Measurements from ENCODE around the gene BZW2. TPM values are rescaled to one million over a fixed set of nuclear protein-coding genes. Genes with fewer than 3 reads are reported as not detected.
"Not testable (repeated sequence)": the region's sequence is repeated elsewhere in the genome, so short reads cannot be mapped to it uniquely, and the experiment has no call there.

Gene BZW2
- total RNA-seq, 1 donor from 2014 or later: 67.7 TPM

- no peak for DNase-seq
Observed at GRCh38 chr7:16675277-16675676, 29.3 kb downstream of the BZW2 start.

DNA sequence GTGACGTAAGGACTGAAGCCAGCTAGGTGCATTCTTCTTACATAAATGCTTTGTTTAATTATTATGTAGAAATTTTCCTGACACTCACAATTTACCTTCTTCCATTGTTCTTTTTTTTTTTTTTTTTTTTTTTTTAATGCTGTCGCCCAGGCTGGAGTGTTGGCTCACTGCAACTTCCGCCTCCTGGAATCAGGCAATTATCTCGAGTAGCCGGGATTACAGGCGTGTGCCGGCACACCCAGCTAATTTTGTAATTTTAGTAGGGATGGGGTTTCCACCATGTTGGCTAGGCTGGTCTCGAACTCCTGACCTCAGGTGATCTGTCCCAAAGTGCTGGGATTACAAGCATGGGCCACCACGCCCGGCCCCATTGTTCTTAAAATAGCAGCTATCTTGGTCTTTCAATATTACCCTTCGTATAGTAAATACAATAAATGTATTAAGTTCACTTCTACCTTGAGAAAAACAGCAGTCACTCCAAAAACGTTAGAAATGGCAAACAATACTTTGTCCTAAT, 32.1 kb downstream of the BZW2 start:
- no peak for DNase-seq

DNA sequence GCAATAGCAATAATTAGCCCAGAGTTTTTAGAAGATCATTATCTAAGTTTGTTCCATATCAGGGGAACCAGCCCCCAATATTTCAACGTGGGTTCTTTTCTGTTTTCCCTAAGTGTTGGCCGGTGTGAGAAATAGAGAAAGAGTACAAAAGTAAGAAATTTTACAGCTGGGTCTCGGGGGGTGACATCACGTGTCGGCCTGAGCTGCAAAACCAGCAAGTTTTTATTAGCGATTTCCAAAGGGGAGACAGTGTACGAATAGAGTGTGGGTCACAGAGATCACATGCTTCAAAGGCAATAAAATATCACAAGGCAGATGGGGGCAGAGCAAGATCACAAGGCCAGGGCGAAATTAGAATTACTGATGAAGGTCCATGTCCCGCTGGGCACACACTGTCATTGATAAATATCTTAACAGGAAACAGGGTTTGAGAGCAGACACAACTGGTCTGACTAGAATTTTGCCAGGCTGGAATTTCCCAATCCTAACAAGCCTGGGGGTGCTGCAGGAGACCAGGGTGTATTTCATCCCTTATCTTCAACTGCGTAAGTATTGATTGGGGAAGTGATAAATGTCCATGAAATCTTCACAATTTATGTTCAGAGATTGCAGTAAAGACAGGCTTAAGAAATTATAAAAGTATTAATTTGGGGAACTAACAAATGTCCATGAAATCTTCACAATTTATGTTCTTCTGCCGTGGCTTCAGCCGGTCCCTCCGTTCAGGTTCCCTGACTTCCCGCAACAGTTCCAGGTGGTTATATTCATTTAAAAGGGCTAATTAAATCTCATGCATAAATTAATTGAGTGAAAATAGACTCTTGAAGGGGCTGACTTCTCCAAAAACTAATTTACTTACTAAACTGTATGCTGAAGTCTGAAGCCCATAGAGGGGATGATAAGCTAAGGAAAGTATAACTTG, 32.9 kb downstream of the BZW2 start:
- DNase-seq: not testable (repeated sequence)

- DNase-seq: no peak
Observed at GRCh38 chr7:16684935-16685334, 39.0 kb downstream of the BZW2 start.

GRCh38 chr7:16685535-16685934, 39.6 kb downstream of the BZW2 start:
- DNase-seq: no peak

- DNase-seq: no peak
Observed at GRCh38 chr7:16688249-16688648, 42.3 kb downstream of the BZW2 start.

GRCh38 chr7:16691241-16691640, 45.3 kb downstream of the BZW2 start:
- no peak for DNase-seq

- DNase-seq: no peak
Observed at GRCh38 chr7:16693601-16694318, 47.8 kb downstream of the BZW2 start.

- DNase-seq: no peak
Observed at GRCh38 chr7:16694806-16695205, 48.8 kb downstream of the BZW2 start.

- no peak for DNase-seq
Observed at GRCh38 chr7:16695621-16696237, 49.7 kb downstream of the BZW2 start.

- DNase-seq: no peak
Observed at GRCh38 chr7:16697507-16698199, 51.7 kb downstream of the BZW2 start.

- DNase-seq: no peak
Observed at GRCh38 chr7:16698200-16698905, 52.4 kb downstream of the BZW2 start.

DNA sequence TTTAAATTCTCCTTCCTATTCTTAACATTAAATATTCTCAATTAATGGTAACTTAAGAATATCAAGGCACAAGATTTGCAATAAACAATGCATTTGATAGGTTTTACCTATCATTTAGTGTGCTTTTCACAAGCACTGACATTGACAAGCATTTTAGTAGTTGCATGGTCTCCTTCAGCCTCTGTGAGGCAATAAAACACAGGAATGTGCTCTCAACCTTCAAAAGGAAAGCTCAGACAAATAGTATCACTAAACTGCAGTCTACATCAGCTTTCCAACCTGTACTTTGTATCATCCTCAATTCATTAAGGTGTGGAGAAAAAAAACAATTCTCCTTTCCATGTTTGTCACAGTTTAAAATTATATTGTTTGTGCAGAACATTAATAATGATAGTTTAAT, 56.5 kb downstream of the BZW2 start:
- DNase-seq: no peak

DNA sequence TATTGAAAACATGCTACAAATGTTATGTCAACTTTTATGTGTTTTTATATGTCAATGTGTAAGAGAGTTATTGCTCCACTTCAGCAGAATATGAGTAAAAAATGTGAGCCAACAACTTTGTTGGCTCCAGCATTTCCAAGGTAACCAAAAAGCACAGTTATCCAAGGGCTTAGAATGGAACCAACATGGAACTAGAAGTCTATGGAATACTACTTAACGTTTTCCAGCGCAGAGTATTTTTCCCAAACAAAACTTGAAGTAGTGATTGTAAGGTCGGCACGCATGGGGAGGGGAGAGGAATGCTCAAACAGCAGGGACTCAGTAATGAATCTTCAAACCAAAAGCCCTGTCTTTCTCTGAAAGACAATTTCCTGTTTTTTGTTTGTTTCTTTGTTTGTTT, 62.5 kb downstream of the BZW2 start:
- DNase-seq: no peak

DNA sequence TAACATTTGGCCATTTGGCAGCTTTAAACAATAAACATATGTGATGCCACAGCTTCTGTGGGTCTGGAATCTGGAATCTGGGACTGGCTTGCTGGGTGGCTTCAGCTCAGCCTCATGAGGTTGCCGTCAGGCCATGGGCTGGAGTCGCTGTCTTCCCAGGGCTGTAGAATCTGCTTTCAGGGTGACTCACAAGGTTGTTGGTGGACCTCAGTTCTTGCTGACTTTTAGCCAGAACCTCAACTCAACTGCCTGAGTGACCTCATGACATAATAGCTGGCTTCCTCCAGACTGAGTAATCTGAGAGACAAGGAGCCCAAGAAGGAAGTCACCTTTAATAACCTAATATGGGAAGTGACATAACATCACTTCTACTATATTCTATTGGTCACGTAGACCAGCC, 63.0 kb downstream of the BZW2 start:
- DNase-seq: no peak

DNA sequence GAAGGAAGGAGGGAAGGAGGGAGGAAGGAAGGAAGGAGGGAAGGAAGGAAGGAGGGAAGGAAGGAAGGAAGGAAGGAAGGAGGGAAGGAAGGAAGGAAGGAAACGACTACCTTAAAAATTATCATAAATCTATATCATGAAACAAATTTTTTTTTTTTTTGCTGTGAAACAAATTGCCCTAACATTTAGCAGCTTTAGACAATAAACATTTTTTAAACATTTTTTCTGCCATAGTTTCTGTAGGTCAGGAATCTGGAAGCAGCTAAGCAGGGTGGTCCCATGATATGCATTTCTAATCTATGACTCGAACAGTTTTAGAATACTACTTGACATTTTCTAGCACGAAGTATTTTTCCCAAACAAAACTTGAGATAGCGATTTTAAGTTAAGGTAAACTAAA, 64.7 kb downstream of the BZW2 start:
- no peak for DNase-seq

- no peak for DNase-seq
Observed at GRCh38 chr7:16711730-16712129, 65.7 kb downstream of the BZW2 start.

DNA sequence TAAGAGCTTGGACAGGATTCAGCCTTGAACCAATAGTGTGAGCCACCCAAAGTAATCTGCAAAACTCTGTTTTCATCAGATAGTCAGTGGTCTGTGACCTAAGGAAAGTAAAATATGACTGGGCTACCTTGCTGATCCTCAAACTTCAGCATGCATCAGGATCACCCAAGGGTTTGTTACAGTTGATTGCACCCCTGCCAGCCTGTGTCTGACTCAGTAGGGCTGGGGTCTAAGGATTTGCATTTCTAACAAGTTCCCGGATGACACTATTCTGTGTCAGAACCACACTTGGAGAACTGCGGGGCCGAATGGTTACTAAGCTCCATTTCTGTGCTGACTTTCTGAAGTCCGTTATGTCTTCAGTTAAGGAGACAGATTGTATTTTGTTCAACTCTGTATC, 66.9 kb downstream of the BZW2 start:
- DNase-seq: no peak

DNA sequence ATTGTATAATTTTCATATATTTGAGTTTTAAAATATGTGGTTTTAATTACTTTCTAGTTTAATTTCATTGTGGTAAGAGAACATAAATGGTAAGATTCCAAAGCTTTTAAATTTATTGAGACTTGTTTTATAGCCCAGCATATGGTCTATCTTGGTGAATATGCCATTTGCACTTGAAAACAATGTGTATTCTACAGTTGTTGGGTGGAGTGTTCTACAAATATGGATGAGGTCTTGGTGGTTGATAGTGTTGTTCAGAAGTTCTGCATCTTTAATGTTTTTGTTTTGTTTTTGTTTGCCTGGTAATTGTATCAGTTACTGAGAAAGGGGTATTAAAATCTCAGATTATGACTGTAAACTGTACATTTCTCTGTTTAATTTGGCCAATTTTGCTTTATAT, 69.9 kb downstream of the BZW2 start:
- DNase-seq: no peak

DNA sequence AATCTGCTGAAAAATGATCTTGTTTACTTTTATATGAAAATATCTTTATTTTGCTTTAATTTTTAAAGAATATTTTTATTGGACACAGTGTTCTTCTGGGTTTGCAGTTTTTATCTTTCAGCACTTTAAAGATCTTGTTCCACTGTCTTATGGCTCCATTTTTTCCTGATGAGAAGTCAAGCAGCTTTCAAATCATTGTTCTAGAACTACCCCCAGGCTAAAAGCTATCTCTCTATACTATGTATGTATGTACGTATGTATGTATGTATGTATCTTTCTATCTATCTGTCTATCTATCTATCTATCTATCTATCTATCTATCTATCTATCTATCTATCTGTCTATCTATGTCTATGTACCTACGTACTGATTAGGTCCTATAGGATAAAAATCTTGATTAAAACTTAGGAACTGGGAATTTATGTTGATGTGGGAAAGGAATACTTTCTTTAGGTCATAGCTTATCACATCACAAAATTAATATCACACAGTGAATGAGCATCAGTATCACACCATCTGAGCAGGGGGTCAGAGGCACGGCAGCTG, 72.2 kb downstream of the BZW2 start:
- no peak for DNase-seq

DNA sequence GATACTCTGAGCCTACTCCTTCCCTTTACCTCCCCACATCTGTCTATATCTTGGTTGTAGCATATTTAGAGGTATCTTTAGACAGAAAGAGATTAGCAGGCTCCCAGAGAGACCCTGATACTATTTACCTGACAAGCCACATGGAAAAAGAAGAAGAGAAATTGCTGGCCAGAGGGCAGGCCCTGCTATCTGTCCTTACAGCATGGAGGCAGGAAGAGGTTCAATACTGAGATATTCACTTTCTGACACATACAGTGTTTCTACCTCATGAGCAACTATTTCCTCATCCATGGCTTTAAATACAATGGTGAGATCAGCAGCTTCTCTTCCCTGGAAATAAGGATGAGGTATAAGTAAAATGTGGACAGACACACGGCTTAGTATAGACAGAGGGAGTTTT, 73.7 kb downstream of the BZW2 start:
- DNase-seq: no peak

All from skin of body (tissue), 2 donors.